Coronary artery (tissue), 2 donors: ENCODE measurements around the gene NXPE2.

Experiments
- DNase-seq: peaks from one replicate; pipeline ENCODE4 v3.0.0-alpha.2; 2017; ENCODE audit warnings: low spot score
- H3K27ac ChIP-seq, 2 donors: fragments of 200-600 bp; sonication (generic); one replicate each; pipeline ENCODE4 v1.5.1; 2016 to 2019
- H3K4me3 ChIP-seq: fragments of 200-600 bp; sonication (generic); 2 replicates; pipeline ENCODE4 v1.5.1; 2016; ENCODE audit warnings: mild to moderate bottlenecking, moderate library complexity
- TF ChIP-seq, protein P1 (sequence below): fragments of 200-600 bp; sonication (generic); IDR thresholded peaks from one replicate; pipeline ENCODE4 v1.5.1; 2019; ENCODE audit warnings: antibody characterized with exemption

Gene NXPE2

DNA sequence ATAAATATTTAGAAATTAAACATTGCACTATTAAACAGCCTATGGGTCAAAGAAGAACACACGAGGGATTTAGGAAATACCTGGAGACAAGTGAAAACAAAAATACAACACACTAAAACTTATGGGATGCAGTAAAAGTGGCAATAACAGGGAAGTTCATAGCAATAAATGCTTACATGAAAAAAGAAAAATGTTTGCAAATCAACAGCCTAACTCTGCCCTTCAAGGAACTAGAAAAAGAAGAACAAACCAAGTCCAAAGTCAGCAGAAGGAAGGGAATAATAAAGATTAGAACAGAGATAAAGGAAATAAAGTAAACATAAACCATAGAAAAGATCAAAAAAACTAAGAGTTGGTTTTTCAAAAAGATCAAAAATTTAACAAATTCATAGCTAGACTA is 31.6 kb downstream of the NXPE2 start:
- TF ChIP-seq, protein P1, sequence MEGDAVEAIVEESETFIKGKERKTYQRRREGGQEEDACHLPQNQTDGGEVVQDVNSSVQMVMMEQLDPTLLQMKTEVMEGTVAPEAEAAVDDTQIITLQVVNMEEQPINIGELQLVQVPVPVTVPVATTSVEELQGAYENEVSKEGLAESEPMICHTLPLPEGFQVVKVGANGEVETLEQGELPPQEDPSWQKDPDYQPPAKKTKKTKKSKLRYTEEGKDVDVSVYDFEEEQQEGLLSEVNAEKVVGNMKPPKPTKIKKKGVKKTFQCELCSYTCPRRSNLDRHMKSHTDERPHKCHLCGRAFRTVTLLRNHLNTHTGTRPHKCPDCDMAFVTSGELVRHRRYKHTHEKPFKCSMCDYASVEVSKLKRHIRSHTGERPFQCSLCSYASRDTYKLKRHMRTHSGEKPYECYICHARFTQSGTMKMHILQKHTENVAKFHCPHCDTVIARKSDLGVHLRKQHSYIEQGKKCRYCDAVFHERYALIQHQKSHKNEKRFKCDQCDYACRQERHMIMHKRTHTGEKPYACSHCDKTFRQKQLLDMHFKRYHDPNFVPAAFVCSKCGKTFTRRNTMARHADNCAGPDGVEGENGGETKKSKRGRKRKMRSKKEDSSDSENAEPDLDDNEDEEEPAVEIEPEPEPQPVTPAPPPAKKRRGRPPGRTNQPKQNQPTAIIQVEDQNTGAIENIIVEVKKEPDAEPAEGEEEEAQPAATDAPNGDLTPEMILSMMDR: no peak
- H3K4me3 ChIP-seq: no peak overlapping the region
- no peak for DNase-seq
- no peak overlapping the region for H3K27ac ChIP-seq

DNA sequence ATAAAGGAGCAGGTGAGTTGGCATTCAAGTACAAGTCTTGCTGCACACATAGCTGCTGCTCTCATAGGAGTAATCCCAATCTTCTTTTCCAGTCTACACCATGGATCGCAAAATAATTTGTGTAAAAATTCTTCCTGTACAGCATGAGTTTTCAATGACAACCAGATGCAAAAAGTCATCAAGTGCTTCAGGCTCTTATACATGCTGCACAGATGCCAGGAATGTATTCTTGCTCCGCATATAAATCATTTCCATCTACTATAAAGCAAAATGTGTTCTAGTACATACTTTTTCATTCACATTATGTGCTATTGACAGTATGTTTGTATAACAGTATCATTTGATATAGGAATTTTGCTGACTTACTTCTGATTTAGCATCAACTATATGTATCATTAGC is 35.4 kb downstream of the NXPE2 start:
- Histone ChIP-seq H3K4me3 (no peak overlapping the region), H3K27ac (no peak overlapping the region)
- DNase-seq: no peak
- TF ChIP-seq, protein P1: no peak

DNA sequence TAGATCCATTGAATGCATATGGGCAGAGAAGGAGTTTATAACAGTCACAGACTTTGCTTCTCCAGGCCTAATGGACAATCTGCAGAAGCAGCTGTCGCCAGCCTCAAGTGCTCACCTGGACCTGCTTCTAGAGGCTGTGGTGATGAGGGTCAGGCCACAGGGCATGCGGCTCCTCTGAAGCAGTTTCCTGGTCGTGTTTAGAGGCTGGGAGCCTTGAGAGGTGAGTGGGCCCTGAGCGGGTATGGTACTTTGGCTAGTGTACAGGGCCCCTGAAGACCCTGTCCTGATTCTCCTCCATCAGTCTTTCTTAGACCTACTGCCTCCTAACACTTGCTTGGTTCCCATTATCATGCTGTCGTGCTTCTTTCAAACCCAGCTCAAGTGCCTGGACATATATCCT is 41.2 kb downstream of the NXPE2 start:
- no peak overlapping the region for H3K4me3 ChIP-seq
- DNase-seq: no peak

DNA sequence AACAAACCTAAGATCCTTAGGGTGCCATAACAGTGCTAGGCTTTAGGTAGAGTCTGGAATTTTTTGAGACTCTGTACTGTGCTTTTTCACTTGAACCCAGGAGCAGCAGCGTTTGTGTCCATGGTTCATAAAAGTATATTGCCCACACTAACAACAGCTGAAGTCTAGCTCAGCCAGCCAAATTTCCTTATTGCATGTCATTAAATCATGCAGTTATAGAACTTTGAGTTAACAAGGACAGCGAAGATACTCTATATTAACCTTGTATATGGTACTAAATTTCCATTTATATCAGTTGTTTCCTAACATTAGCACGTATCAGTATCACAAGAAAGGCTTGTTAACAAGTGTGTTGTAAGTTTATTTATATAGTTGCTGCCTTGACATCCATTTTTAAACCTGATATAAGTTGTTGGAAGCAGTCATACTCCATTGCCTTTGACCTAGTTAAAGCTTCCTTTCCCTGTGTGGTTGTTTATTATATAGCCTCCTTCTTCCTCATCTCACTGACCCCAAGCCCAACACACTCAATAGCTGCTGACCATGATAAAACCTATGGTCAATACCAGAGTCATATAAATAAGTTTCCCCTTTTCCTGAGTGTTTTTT is 46.7 kb downstream of the NXPE2 start:
- no peak for DNase-seq

More for the DNA sequence above, 41.2 kb downstream of the NXPE2 start:
- H3K27ac ChIP-seq: no peak overlapping the region
- TF ChIP-seq, protein P1: no peak

DNA sequence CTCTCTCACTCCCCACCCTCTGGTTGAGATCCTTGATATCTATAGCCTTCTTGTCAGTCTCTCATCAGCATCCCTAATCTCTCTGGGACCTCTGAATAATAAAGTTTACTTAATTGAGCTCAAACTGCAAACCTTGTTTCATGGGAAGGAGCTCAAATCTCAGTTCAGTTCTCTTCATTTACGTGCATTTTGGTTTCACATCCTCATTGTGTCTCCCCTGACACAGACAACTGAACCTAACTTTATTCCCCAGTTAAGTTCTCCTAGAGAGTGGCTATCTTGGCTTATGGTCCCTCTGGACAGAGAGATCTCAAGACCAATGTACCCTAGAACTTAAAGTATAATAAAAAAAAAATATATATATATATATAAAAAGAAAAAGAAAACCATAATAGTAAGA is 47.3 kb downstream of the NXPE2 start:
- TF ChIP-seq, protein P1: no peak
- no peak for DNase-seq
- Histone ChIP-seq H3K27ac (no peak overlapping the region), H3K4me3 (no peak overlapping the region)

More for the DNA sequence above, 46.7 kb downstream of the NXPE2 start:
- TF ChIP-seq, protein P1: no peak
- H3K4me3 ChIP-seq: no peak overlapping the region
- no peak overlapping the region for H3K27ac ChIP-seq

DNA sequence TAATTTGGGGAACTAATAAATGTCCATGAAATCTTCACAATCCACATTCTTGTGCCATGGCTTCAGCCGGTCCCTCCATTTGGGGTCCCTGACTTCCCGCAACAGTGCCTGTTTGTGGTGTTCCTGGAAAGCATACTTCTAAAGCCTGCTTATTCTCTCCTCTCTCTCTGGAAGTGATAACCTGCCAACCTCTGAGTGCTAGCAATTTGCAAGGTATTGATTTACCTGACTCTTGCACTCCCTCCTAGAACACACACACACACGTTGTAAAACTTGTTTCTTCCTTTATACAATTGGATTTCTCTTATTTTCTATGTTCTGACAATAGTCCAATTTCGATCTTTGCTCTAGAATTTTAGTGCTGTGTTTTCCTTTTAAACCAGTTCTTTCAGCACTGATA is 58.5 kb downstream of the NXPE2 start:
- Histone ChIP-seq H3K27ac (no peak overlapping the region), H3K4me3 (no peak overlapping the region)
- TF ChIP-seq, protein P1: no peak
- DNase-seq: no peak

DNA sequence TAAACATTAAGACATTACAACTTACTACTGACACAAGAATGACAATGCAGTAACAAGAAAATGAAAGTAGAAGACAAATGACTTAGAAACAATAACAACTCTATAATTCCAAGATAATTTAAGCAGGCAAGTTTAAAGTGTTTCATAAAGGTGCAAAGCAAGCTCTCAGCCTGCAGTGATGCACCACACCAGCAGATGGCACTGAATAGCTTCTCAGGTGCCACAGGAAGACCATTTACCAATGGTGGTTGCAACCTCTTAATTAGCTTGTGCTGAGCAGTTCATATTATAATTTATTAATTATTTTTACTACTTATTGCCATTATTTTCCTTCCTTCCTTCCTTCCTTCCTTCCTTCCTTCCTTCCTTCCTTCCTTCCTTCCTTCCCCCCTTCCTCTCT is 60.6 kb downstream of the NXPE2 start:
- H3K27ac ChIP-seq: no peak overlapping the region
- TF ChIP-seq, protein P1: peak; percentile 57
- H3K4me3 ChIP-seq: no peak overlapping the region
- DNase-seq: no peak
